Osteoblast (primary cell): ENCODE measurements around the gene AFF3. TPM values are rescaled to one million over a fixed set of nuclear protein-coding genes. Genes with fewer than 3 reads are reported as not detected.

ENCODE experiments used
- DNase-seq: peaks from one replicate; pipeline ENCODE4 v3.0.0; 2011; ENCODE audit warnings: low spot score, mixed read lengths; ENCODE audit not compliant: insufficient read length; ENCODE audit errors: missing footprints
- H2AFZ ChIP-seq: 2 replicates; pipeline ENCODE4 v1.6.0; 2011; ENCODE audit warnings: mild to moderate bottlenecking, low read length
- H3K27ac ChIP-seq: 2 replicates; pipeline ENCODE4 v1.5.1; 2011; ENCODE audit warnings: mild to moderate bottlenecking, low read depth, low read length, moderate library complexity
- H3K27me3 ChIP-seq: 2 replicates; pipeline ENCODE4 v1.6.0; 2012; ENCODE audit warnings: mild to moderate bottlenecking, control low read depth, inconsistent platforms, low read length, moderate library complexity; ENCODE audit not compliant: insufficient read depth
- H3K36me3 ChIP-seq: 2 replicates; pipeline ENCODE4 v1.5.1; 2011; ENCODE audit warnings: mild to moderate bottlenecking, low read length, control low read depth, moderate library complexity; ENCODE audit not compliant: insufficient read depth
- H3K4me1 ChIP-seq: 2 replicates; pipeline ENCODE4 v1.5.1; 2011; ENCODE audit warnings: mild to moderate bottlenecking, low read length, control low read depth, moderate library complexity; ENCODE audit not compliant: insufficient read depth
- H3K4me2 ChIP-seq: 2 replicates; pipeline ENCODE4 v1.6.0; 2011; ENCODE audit warnings: mild to moderate bottlenecking, low read length; ENCODE audit not compliant: insufficient read depth
- H3K4me3 ChIP-seq: fragments of 200-600 bp; sonication (generic); 3 replicates; pipeline ENCODE4 v1.5.1; 2012; ENCODE audit warnings: mild to moderate bottlenecking, low read length, inconsistent platforms; ENCODE audit not compliant: insufficient read depth
- H3K79me2 ChIP-seq: 2 replicates; pipeline ENCODE4 v1.6.0; 2012; ENCODE audit warnings: mild to moderate bottlenecking, low read length, control low read depth, inconsistent platforms; ENCODE audit not compliant: insufficient read depth
- H3K9me3 ChIP-seq: 2 replicates; pipeline ENCODE4 v1.5.1; 2011; ENCODE audit warnings: low read depth, low read length, control low read depth
- H4K20me1 ChIP-seq: 2 replicates; pipeline ENCODE4 v1.6.0; 2012; ENCODE audit warnings: mild to moderate bottlenecking, low read length, control low read depth; ENCODE audit not compliant: insufficient read depth
- total RNA-seq: library from RNA; depleted of rRNA; stranded (reverse); fragments of >200 nt; gene quantifications from 2 replicates; pipeline ENCODE4 v1.2.3, GENCODE V29; 2012
- TF ChIP-seq, protein P1 (sequence below): IDR thresholded peaks from 2 replicates; pipeline ENCODE4 v1.5.1; 2011; ENCODE audit warnings: mild to moderate bottlenecking, low read depth, low read length, moderate library complexity; ENCODE audit errors: extremely low read depth

The AFF3 gene
- total RNA-seq, 1 donor, result 4.3 TPM

DNA sequence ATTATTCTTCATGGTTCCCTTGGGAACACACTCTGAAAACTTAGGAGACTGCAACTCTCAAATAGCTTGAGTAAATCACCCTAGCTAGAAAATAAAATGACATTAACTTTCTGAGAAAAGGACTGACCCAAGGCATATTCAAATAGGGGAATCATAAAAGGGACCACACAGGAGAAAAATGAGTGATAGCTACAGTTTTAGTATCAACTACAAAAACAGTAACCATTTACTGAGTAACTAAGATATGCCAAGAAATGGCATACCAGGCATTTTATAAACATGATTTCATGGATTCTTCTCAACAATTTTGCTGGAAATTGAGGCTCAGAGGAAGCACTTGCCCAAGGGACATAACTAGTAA is 84.5 kb downstream of the AFF3 start:
- H3K4me1 ChIP-seq, result peaks cover 20% of the 10 kb centered on the region
- no peaks in the 10 kb centered on the region for H3K36me3 ChIP-seq
- H3K9me3 ChIP-seq, result no peaks in the 10 kb centered on the region
- H3K4me2 ChIP-seq, result no peak overlapping the region
- H3K27ac ChIP-seq, result peak overlapping the region; percentile 78
- no peaks in the 10 kb centered on the region for H3K79me2 ChIP-seq
- DNase-seq, result peak; percentile 75
- no peaks in the 10 kb centered on the region for H3K27me3 ChIP-seq
- H4K20me1 ChIP-seq, result no peaks in the 10 kb centered on the region
- H2AFZ ChIP-seq, result no peak overlapping the region
- no peak overlapping the region for H3K4me3 ChIP-seq
- TF ChIP-seq, protein P1, sequence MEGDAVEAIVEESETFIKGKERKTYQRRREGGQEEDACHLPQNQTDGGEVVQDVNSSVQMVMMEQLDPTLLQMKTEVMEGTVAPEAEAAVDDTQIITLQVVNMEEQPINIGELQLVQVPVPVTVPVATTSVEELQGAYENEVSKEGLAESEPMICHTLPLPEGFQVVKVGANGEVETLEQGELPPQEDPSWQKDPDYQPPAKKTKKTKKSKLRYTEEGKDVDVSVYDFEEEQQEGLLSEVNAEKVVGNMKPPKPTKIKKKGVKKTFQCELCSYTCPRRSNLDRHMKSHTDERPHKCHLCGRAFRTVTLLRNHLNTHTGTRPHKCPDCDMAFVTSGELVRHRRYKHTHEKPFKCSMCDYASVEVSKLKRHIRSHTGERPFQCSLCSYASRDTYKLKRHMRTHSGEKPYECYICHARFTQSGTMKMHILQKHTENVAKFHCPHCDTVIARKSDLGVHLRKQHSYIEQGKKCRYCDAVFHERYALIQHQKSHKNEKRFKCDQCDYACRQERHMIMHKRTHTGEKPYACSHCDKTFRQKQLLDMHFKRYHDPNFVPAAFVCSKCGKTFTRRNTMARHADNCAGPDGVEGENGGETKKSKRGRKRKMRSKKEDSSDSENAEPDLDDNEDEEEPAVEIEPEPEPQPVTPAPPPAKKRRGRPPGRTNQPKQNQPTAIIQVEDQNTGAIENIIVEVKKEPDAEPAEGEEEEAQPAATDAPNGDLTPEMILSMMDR, result no peak

GRCh38 chr2:100054426-100054825 is 88.0 kb downstream of the AFF3 start:
- Histone ChIP-seq H3K27ac (no peak overlapping the region), H2AFZ (no peak overlapping the region), H3K27me3 (no peaks in the 10 kb centered on the region), H4K20me1 (no peaks in the 10 kb centered on the region), H3K4me2 (no peak overlapping the region), H3K9me3 (no peaks in the 10 kb centered on the region), H3K79me2 (no peaks in the 10 kb centered on the region), H3K4me1 (peaks cover 20% of the 10 kb centered on the region), H3K36me3 (no peaks in the 10 kb centered on the region), H3K4me3 (no peak overlapping the region)
- TF ChIP-seq, protein P1, result no peak
- no peak for DNase-seq

- no peak for DNase-seq
- no peaks in the 10 kb centered on the region for H3K27me3 ChIP-seq
- peaks cover 20% of the 10 kb centered on the region for H3K4me1 ChIP-seq
- H3K9me3 ChIP-seq, result no peaks in the 10 kb centered on the region
- no peaks in the 10 kb centered on the region for H3K79me2 ChIP-seq
- H3K36me3 ChIP-seq, result no peaks in the 10 kb centered on the region
- TF ChIP-seq, protein P1, result no peak
- H3K4me2 ChIP-seq, result no peak overlapping the region
- no peak overlapping the region for H3K27ac ChIP-seq
- H4K20me1 ChIP-seq, result no peaks in the 10 kb centered on the region
- no peak overlapping the region for H3K4me3 ChIP-seq
- H2AFZ ChIP-seq, result no peak overlapping the region
Observed at GRCh38 chr2:100053087-100053885, 89.1 kb downstream of the AFF3 start.

DNA sequence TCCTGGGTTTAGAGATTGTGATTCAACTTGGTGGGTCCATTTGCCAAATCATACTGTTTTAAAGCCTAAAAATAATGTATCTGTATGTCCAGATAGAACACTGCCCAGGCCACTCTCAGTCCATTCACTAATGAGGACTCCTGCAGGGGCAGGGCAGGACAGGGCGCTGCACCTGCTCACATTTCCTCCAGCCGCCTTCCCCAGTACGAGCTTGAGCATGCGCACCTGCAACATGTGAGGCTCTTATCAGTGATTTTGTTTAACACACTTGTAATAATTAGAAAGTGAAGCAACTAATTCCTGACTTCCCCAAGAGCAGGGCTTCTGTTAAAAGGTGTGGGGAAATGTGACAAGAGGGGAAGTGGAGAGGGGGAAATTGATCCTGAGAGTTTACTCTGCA is 89.7 kb downstream of the AFF3 start:
- Histone ChIP-seq H3K27me3 (no peaks in the 10 kb centered on the region), H3K9me3 (no peaks in the 10 kb centered on the region), H3K79me2 (no peaks in the 10 kb centered on the region), H2AFZ (no peak overlapping the region), H3K36me3 (no peaks in the 10 kb centered on the region), H3K4me3 (no peak overlapping the region), H3K27ac (no peak overlapping the region), H3K4me1 (peaks cover 14% of the 10 kb centered on the region), H4K20me1 (no peaks in the 10 kb centered on the region), H3K4me2 (no peak overlapping the region)
- TF ChIP-seq, protein P1, result no peak
- no peak for DNase-seq
